Stimulated activated CD8-positive, alpha-beta memory T cell treated with anti-CD3 and anti-CD28 coated beads, Interleukin-2, amount 100 ng/mL, for 48 hours (primary cell): ENCODE measurements around the gene SPG7.
"Not testable (repeated sequence)": the region's sequence is repeated elsewhere in the genome, so short reads cannot be mapped to it uniquely, and the experiment has no call there.

Source experiments
- DNase-seq, 2 donors: peaks; one replicate each; pipeline ENCODE4 v3.0.0-alpha.2; 2020; ENCODE audit warnings: low read depth in 2 of 2

SPG7 gene

GRCh38 chr16:89564476-89565255 is 56.5 kb downstream of the SPG7 start:
- DNase-seq = no peak

GRCh38 chr16:89565256-89565505 is 57.0 kb downstream of the SPG7 start:
- peak in 1 of 2 donors; percentile 28 for DNase-seq

GRCh38 chr16:89565506-89566372 is 57.5 kb downstream of the SPG7 start:
- peak; percentile 62 to 64 for DNase-seq

GRCh38 chr16:89567656-89568594 is 59.7 kb downstream of the SPG7 start:
- DNase-seq = no peak

DNA sequence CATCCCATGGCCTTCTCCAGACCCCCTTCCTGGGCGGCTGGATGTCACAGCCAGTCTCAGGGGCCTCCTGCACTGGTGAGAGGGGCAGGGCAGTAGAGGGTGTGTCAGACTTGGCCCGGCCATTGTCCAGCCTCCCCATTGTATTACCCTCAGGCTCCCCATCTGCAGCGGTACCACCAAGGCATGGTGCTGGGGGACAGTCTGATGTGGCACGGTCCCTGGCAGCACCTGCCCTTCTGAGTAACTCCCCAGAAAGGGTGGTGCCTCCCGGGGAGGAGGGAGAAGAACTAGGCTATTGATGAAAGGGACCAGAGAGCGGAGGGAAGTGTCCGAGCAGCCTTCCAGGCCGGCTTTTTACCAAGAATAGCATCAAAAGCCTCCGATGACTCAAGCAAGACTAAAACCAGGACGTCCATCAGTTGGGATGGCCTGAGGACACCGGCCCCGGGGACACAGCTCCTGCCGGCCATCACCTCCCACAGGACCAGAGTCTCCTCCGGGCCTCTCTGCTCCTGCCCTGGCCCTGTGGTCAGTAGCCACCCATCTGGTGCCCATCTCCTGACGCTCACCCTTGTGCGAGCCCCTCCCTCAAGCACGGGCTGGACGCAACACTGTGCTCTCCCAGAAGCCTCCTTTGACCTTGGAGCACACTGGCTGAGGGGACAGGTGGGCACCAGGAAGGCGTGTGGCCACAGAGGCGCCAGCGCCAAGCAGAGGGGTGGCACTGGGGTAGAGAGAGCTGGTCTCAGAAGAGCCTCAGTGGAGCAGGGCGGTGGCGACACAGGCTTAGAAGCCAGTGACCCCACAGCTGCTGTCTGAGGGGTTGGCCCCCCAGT is 61.5 kb downstream of the SPG7 start:
- no peak for DNase-seq

DNA sequence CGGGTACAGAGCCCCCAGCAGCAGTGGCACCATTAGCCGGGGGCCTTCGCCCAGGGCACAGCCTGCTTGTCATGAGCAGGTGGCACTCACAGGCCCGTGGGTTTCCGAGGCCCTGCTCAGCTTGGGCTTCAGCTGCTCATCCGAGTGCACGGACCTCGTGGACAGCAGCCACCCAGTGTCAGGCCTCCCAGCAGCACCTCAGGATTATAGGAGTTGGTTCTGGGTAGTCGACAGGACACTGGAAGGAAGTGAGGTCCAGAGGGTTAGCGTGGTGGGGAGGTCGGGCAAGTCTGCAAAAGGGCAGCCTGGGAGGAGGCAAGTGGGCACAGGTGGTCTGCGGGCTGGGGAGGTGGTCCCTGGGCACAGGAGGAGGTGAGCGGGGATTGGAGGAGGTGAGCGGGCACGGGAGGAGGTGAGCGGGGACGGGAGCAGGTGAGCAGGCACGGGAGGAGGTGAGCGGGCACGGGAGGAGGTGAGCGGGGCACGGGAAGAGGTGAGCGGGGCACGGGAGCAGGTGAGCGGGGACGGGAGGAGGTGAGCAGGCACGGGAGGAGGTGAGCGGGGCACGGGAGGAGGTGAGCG is 62.2 kb downstream of the SPG7 start:
- DNase-seq = no peak

- DNase-seq = not testable (repeated sequence)
These were observed 62.9 kb downstream of the SPG7 start for GRCh38 chr16:89570983-89571598.

DNA sequence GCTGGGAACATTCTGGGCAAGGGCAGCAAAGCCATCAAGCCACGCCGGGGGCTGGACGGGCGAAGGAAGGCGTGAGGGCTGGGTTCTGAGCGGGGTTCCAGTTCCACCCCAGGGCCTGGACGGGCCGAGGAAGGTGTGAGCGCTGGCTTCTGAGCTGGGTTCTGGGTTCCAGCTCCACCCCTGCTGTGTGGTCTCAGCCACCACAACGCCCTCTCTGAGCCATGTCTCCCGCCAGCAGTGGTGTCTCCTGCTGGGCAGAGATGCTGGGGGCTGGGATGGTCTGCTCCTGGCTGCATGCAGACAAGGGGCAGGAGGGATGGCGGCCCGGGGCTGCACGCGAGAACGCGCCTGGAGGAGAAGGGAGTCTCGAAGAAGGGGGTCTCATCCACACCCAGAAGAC is 63.4 kb downstream of the SPG7 start:
- DNase-seq = no peak

GRCh38 chr16:89572073-89572484 is 63.9 kb downstream of the SPG7 start:
- no peak for DNase-seq

GRCh38 chr16:89572485-89573205 is 64.4 kb downstream of the SPG7 start:
- no peak for DNase-seq

- no peak for DNase-seq
These were observed 65.8 kb downstream of the SPG7 start for GRCh38 chr16:89573826-89574680.

DNA sequence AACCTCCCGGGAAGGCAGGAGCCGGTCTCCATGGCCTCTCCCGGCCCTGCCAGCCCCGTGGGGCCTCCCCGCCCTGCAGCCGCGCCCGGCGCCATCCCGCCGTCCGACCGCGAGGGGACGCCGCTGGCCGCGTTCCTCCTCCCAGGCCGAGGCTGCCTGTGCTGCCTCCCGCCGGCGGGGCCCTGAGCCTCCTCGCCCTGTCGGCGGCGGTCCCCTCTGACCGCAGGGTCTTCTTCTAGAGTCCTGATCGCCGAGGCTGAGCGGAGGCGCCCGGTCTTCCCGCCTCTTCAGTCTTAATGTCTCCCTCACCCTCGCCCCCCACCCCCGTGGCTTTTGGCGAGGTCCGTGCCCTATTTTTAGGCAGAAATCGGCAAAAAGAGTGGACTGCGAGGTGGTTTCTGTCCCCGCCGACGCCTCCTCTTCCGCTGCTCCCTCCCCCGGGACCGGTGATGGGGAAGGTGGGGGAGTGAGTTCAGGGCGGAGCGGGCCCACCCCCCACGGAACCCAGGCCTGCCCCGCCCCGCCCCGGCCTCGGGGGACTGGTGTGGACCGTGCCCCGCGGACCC is 66.6 kb downstream of the SPG7 start:
- peak; percentile 54 to 57 for DNase-seq

DNA sequence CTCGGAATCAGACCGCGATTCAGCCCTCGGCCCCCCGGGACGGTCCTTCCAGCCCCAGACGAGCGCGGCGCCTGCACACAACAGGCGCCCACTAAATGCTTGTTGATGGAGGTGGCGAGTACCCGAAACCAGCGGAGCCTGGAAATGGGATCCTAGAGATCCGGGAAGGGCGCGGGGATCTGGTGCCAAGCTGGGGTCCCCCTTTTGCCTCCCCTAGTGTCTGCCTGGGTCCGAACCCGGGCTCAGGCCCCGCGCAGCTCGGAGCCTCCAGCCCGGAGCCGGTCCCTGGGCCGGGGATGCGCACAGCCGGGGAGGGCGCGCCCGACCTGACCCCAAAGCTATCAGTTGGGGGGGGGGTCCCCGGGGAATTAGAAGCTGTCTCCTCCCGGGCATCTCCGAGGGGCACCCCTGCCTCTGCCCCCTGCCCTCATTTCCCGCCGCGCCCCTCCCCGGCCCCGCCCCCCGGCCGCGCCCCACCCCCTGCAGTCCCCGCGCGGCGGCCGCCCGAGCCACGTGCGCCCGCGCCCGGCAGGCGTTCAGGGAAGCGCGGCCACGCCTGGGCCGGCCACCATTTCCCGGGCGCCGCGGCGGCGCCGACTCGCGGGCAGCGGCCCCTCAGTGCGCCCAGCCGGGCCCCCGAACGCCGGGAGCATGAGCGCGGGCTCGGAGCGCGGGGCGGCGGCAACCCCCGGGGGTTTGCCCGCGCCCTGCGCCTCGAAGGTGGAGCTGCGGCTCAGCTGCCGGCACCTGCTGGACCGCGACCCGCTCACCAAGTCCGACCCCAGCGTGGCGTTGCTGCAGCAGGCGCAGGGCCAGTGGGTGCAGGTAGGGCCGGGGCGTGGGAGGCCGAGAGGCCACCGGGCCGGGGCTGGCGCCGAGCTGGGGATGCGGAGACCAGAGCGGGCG is 67.3 kb downstream of the SPG7 start, which contains the start of gene CPNE7:
CPNE7 (plus strand) TSS at position 512 of the 906 bp plus-strand sequence; CDS start at position 652, 140 bp downstream.
- DNase-seq = no peak

- no peak for DNase-seq
These were observed 68.2 kb downstream of the SPG7 start for GRCh38 chr16:89576153-89577054.

- no peak for DNase-seq
These were observed 69.0 kb downstream of the SPG7 start for GRCh38 chr16:89577055-89577759.
